ENCODE results near the gene F13A1.

- TF ChIP-seq RARB (CRISPR knock-in tag; IDR thresholded peaks at IDR 0.05) (no peak), CREB5 (CRISPR knock-in tag; IDR thresholded peaks at IDR 0.05; ENCODE audit: low read depth) (no peak), CSRNP3 (CRISPR knock-in tag; IDR thresholded peaks at IDR 0.05) (no peak), BACH2 (CRISPR knock-in tag; IDR thresholded peaks at IDR 0.05; ENCODE audit: borderline replicate concordance) (no peak), PPARA (CRISPR knock-in tag; IDR thresholded peaks at IDR 0.05; ENCODE audit: borderline replicate concordance) (no peak), GLIS3 (CRISPR knock-in tag; IDR thresholded peaks at IDR 0.05) (no peak), TOX (CRISPR knock-in tag; IDR thresholded peaks at IDR 0.05; ENCODE audit: borderline replicate concordance) (no peak), PATZ1 (CRISPR knock-in tag; IDR thresholded peaks at IDR 0.05; ENCODE audit: borderline replicate concordance) (no peak)
Observed at GRCh38 chr6:6148192-6148815, 172.2 kb downstream of the F13A1 start.

Measured in SK-N-SH treated with all-trans-retinoic acid at 6 μM for 48 hours (cell line).